Measurements from ENCODE around the gene CADPS2. TPM values are rescaled to one million over a fixed set of nuclear protein-coding genes. Genes with fewer than 3 reads are reported as not detected.

Gene CADPS2
- total and polyA plus RNA-seq, 2 donors (not counting 3 experiments of a cell fraction or from before 2014, with no cell fraction given): 9.5 to 22.6 TPM

DNA sequence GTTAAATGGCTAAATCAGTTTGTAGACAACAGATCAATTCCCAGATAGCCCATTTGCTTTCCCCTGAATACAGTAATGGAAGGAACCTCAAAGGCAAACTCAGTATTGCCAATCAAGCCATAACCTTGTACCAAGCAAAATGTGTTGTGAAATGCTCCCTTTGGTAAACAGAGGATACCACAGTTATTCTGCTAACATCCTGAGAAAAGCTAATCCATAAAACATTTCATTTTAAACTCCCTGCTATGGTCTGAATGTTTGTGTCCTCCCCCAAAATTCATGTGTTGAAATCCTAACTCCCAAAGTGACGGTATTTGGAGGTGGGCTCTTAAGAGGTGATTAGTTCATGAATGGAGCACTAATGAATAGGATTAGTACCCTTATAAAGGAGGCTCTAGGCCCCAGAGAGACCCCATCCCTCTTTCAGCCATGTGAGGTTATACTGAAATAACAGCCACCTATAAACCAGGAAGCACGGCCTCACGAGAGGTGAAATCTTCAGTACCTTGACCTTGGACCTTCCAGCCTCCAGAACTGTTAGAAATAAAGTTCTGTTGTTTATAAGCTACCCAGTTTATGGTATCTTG, 94.2 kb downstream of the CADPS2 start:
- H3K9me3 ChIP-seq (replicated peaks; ENCODE audit: control insufficient read depth, insufficient read depth, low read length): no peaks in the 10 kb centered on the region
- intact Hi-C loops (cut with micrococcal nuclease) (no loop called here), dilution Hi-C loops (cut with MboI; ENCODE audit: extremely low pct_ligation_motif_present, low sequenced_read_pairs) (no loop called here)
- H3K4me3 ChIP-seq (replicated peaks in 1 of 3; ENCODE audit: insufficient read depth in 1 of 3, low read depth in 1 of 3, low read length in 3 of 3): no peak overlapping the region
- H3K27ac ChIP-seq (ENCODE audit: insufficient read depth, low read depth, low read length): no peak overlapping the region
- DNase-seq (ENCODE audit: low read depth, low spot score): no peak
- H3K27me3 ChIP-seq (ENCODE audit: control insufficient read depth in 2 of 2, insufficient read depth in 2 of 2, low read length in 2 of 2): no peaks in the 10 kb centered on the region
- no peak for TF ChIP-seq JUN (IDR thresholded peaks at IDR 0.05; ENCODE audit: borderline replicate concordance, insufficient read depth, insufficient read length, low read depth)
- TF ChIP-seq CTCF (IDR thresholded peaks at IDR 0.05; ENCODE audit: extremely low read depth in 1 of 2, insufficient read depth in 1 of 2, low read depth in 1 of 2, low read length in 2 of 2): no peak
- TF ChIP-seq MYC (IDR thresholded peaks at IDR 0.05; ENCODE audit: low read depth, low read length): no peak
- no peak for TF ChIP-seq FOS (IDR thresholded peaks at IDR 0.05; ENCODE audit: borderline replicate concordance, insufficient read depth, low read length)
- no peak for TF ChIP-seq GATA2 (IDR thresholded peaks at IDR 0.05; ENCODE audit: insufficient read depth, insufficient read length, low read depth, low read length)
- TF ChIP-seq POLR2AphosphoS5 (IDR thresholded peaks at IDR 0.05; ENCODE audit: insufficient read depth, low read depth, low read length): no peak
- H3K4me1 ChIP-seq (ENCODE audit: control insufficient read depth, extremely low read depth, insufficient read depth, low read length): no peaks in the 10 kb centered on the region
- H2AFZ ChIP-seq (ENCODE audit: low read depth, low read length): no peak overlapping the region
- peaks cover 2% of the 10 kb centered on the region for H3K9me1 ChIP-seq (replicated peaks; ENCODE audit: control insufficient read depth, extremely low read depth, insufficient read depth, low read length)
- no peaks in the 10 kb centered on the region for H3K79me2 ChIP-seq (ENCODE audit: control insufficient read depth, insufficient read depth, low read length)
- no peak for FAIRE-seq
- CTCF ChIA-PET: interaction anchor here (3.6 kb wide), 1 partner anchor 11 kb away, joined by 21 read pairs; no protein-coding TSS in a partner anchor
- no peak overlapping the region for H3K4me2 ChIP-seq (ENCODE audit: insufficient read depth, low read length)
- H4K20me1 ChIP-seq (replicated peaks; ENCODE audit: control insufficient read depth, extremely low read depth, insufficient read depth, low read length): no peaks in the 10 kb centered on the region
- BruUV-seq (replicated peaks): no TSS peak
- no peak overlapping the region for H3K9ac ChIP-seq (replicated peaks; ENCODE audit: extremely low read depth, insufficient read depth, low read length)
- POLR2A ChIA-PET: no interaction called here
- no peaks in the 10 kb centered on the region for H3K36me3 ChIP-seq (ENCODE audit: control insufficient read depth in 2 of 2, extremely low read depth in 1 of 2, insufficient read depth in 2 of 2, low read length in 2 of 2)
